NCI-H1105 treated with DMSO at 0.1 percent for 48 hours (cell line): Measurements from ENCODE around the gene LYPD4.
"Not testable (repeated sequence)": the region's sequence is repeated elsewhere in the genome, so short reads cannot be mapped to it uniquely, and the experiment has no call there.

Source experiments
- DNase-seq: peaks from one replicate; lab custom pipeline; 2025; lab: John Stamatoyannopoulos, UW

Gene LYPD4

DNA sequence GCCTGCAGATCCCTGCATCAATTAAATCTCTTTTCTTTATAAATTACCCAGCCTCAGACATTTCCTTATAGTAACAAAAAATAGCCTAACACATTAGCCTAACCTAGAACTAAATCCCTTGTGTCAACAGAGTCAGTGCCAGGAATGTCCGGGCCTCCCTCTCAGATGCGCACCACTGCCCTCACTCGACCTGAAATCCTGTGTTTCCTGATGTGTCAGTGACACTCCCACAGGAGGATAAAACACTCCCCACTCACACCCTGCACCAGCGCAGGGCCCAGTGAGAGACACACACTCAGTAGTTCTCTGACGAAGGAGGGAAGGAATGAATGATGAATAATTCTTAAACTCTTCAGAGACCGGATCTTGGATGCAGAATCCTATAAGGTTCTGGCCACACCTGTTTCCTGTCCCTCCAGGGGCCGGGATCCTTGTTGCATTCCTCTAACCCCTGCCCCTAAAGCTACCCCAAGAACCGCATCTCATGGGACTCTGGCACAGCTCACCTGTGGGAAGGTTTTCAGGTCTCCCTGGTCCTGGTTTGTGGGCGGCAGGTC is 45.0 kb downstream of the LYPD4 start:
- no peak for DNase-seq

DNA sequence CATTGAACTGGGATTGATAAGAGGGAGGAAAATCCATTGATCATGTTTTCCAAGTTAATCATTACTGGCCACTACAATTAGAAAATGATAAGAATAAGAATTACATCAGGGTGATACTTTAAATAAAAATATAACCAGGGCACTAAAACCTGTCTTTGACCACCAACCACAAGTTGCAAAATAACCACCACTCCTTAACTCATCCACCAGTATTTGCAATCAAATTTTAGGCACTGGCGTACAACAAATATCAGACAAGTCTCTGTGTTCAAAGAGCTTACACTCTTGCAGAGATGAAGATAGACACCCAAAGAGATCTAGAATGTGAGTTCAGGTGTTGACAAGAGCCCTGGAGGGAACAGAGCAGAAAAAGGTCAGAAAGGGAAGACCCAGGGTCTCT is 47.6 kb downstream of the LYPD4 start:
- DNase-seq, result no peak

DNA sequence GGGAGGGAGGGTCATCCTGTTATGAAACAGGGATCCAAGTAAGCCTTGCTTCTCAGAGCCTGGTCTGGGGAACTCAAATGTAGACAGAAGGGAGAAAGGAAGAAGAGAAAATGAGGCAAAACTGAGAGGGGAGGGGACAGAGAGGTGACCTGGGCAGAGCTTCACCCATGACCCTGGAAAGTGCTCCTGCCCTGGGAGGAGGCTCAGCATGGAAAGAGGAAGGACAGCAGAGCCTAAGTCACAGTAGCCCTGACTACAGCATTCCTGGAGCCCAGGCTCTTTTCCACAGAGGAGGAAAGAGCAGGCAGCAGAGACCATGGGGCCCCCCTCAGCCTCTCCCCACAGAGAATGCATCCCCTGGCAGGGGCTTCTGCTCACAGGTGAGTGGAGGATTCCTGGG is 48.1 kb downstream of the LYPD4 start, which contains the start of gene CEACAM3:
TSS of gene CEACAM3 (plus strand) at position 226 of the 400 bp plus-strand sequence. CDS start at position 317, 91 bp downstream.
- no peak for DNase-seq

DNA sequence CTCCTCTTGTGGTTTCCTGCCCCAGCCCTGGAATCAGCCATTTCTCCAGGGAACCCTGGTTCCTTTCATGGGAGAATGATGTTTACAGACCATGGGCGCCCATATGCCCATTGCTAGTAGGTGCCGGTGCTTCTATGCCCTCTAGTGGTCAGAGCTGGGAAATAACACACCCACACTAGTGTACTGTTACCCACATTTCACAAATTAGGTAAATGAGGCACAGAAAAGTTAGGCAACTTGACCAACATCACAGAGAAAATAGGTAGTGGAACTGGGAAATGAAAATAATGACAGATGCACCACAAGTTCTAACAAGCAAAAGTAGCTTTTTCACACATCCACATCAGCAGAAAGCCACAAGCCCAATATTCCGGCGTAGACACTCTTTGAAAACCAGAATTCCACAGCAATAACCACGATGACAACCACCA is 49.4 kb downstream of the LYPD4 start:
- DNase-seq, result peak; percentile 71

DNA sequence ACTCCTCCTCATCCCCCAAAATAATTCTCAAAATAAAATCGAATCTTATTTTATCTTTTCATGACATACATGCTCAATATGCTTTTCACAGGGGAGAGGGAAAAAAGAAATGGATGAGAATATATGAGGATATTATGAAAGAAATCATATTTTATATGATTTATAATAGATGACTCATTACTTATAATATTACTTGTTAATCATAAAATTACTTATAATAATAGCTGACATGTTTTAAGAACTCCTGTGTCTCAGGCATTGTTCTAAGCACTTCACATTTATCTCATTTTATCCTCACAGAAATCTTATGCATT is 51.1 kb downstream of the LYPD4 start:
- no peak for DNase-seq

DNA sequence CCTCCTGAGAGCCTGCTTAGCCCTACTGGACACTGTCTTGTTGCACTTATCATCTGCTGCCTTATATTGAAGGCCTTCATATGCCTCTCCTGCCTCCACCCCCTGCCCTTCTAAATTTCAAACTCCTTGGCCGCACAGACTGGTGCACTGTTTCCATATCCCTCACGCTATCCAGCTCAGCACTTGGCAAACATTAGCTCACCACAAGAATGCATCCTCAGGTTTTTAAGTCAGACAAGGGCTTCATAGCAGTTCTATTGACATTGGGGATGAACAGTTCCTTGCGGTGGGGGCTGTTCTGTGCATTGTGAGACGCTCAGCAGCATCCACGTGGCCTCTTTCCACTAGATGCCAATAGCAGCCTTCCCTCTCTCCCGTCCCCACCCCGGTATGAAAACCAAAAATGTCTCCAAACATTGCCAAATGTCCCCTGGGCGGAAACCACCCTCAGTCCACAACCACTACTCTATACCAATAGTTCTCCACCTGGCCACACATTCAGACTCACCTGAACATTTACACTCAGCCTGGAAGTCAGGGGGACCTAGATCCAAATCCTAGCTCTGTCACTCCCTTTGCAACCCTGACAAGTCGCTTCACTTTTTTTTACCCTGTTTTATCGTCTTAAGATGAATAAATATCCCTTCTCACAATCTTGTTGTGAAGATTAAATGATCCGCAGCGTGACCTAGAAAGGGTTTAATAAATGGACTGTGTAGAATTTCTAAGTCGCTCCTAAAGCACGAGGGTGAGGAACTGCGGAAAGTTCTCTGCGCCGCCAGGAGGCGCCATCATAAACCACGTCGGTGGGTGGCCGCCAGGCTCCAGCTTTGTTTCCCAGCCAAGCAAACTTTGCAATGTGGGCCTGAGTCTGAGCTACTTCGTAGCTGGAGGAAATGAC is 51.7 kb downstream of the LYPD4 start:
- DNase-seq, result peak; percentile 7

DNA sequence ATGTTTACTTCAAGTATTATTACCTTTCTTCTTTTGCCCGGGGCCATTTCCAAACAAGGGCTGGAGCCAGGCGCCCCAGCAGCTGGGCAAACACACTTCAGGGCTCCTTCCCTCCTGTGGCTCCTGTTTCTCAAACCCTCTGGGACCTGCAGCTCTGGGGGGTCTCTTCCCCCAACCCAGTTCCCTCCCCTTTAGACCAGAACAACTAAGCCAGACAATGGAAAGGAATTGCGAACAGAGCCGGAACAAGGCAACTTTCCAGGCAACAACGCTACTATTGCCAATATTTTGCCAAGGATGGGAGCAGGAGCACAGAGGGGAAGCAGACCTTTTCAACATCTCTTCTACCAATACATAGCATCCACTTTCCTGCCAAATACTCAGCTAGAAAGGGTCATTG is 55.4 kb downstream of the LYPD4 start:
- peak; percentile 78 for DNase-seq

DNA sequence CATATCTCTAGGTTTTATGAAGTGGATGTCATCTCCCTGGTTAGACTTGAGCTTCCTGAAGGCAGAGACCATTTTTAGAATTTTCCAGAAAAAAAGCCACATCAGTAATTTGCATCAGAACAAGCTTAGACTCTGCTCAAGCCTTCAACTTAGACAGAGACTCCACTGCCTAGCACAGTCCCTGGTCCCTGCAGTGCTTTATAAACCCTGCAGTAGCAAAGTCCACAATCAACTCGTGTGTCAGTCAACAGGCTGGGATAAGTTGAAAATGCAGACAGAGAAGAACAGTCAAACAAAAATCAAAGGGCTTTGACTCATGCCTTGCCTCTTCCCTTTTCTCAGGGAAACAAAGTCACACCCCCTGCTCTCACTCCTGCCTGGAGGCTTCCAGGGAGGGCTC is 56.0 kb downstream of the LYPD4 start:
- DNase-seq, result not testable (repeated sequence)
